ENCODE measurements around the gene CBX4. TPM values are rescaled to one million over a fixed set of nuclear protein-coding genes. Genes with fewer than 3 reads are reported as not detected.

The CBX4 gene
- 20.4 TPM for polyA plus RNA-seq (2013, experiment 1 of 2; ENCODE audit: insufficient read length)
- polyA plus RNA-seq (2013, experiment 2 of 2; ENCODE audit: insufficient read length) = 20.4 TPM

GRCh38 chr17:79839356-79840268 is at the start of gene CBX4:
Gene CBX4 (minus strand): TSS chr17:79839440. CDS start chr17:79839251, 189 bp downstream.
- peak; percentile 95 for DNase-seq

- DNase-seq = no peak
These were observed 48.8 kb upstream of the CBX4 start for GRCh38 chr17:79888009-79888540.

- DNase-seq = no peak
These were observed 48.3 kb upstream of the CBX4 start for GRCh38 chr17:79887451-79887991.

GRCh38 chr17:79883202-79883601 is 44.0 kb upstream of the CBX4 start:
- DNase-seq = no peak

- DNase-seq = no peak
These were observed 39.2 kb upstream of the CBX4 start for GRCh38 chr17:79878329-79878947.

- no peak for DNase-seq
These were observed 37.8 kb upstream of the CBX4 start for GRCh38 chr17:79877041-79877440.

GRCh38 chr17:79875511-79875910 is 36.3 kb upstream of the CBX4 start:
- no peak for DNase-seq

- no peak for DNase-seq
These were observed 35.2 kb upstream of the CBX4 start for GRCh38 chr17:79874329-79874981.

- no peak for DNase-seq
These were observed 34.3 kb upstream of the CBX4 start for GRCh38 chr17:79873583-79873982.

- no peak for DNase-seq
These were observed 33.5 kb upstream of the CBX4 start for GRCh38 chr17:79872762-79873161.

GRCh38 chr17:79871131-79871530 is 31.9 kb upstream of the CBX4 start:
- no peak for DNase-seq

- DNase-seq = no peak
These were observed 31.3 kb upstream of the CBX4 start for GRCh38 chr17:79870540-79870939.

GRCh38 chr17:79866791-79867518 is 27.7 kb upstream of the CBX4 start:
- DNase-seq = no peak

- no peak for DNase-seq
These were observed 26.3 kb upstream of the CBX4 start for GRCh38 chr17:79865351-79866210.

- no peak for DNase-seq
These were observed 25.5 kb upstream of the CBX4 start for GRCh38 chr17:79864617-79865250.

GRCh38 chr17:79864147-79864546 is 24.9 kb upstream of the CBX4 start:
- DNase-seq = no peak

- no peak for DNase-seq
These were observed 23.7 kb upstream of the CBX4 start for GRCh38 chr17:79862771-79863440.

- no peak for DNase-seq
These were observed 23.0 kb upstream of the CBX4 start for GRCh38 chr17:79862238-79862637.

GRCh38 chr17:79861413-79862216 is 22.4 kb upstream of the CBX4 start:
- DNase-seq = peak; percentile 38

Data from fibroblast of skin of abdomen (primary cell).